Measurements from ENCODE around the gene S100A14.

DNA sequence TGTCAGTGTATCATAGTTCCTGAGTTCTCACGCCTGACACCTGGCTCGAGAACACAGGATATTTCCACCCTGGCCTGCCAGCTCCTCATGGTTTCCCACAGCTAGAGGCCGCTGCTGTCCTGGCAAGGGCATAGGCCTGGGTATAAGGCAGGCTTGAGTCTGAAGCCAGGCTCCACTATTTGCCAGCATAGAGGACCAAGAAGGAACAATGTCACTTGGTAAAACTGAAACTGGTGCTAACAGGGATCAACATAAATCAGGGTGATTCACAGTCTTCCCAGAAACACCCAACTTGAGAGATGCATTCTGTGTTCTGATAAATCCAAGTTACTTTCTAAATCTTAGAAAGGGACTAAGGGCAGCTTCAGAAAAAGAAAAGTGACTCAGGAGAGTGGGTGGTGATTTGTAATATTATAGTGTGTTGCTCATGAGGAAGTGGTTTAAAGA lies 43.5 kb downstream of the S100A14 start:
- TF ChIP-seq POLR2AphosphoS5 (IDR thresholded peaks at IDR 0.05; ENCODE audit: low read depth, low read length): no peak
- TF ChIP-seq TAF1 (IDR thresholded peaks at IDR 0.05; ENCODE audit: low read depth, low read length): no peak
- TF ChIP-seq POLR2A (IDR thresholded peaks at IDR 0.05; ENCODE audit: low read depth, low read length): no peak

Data from GM12891 (cell line).